GM21515 (cell line): Measurements from ENCODE around the gene ASTN2.
"Not testable (repeated sequence)": the region's sequence is repeated elsewhere in the genome, so short reads cannot be mapped to it uniquely, and the experiment has no call there.

Experiments used
- ATAC-seq: cut with Tn5 transposase; IDR thresholded peaks from one replicate; pipeline ENCODE4 v1.9.1; 2021; ENCODE audit not compliant: unreplicated experiment

The ASTN2 gene

DNA sequence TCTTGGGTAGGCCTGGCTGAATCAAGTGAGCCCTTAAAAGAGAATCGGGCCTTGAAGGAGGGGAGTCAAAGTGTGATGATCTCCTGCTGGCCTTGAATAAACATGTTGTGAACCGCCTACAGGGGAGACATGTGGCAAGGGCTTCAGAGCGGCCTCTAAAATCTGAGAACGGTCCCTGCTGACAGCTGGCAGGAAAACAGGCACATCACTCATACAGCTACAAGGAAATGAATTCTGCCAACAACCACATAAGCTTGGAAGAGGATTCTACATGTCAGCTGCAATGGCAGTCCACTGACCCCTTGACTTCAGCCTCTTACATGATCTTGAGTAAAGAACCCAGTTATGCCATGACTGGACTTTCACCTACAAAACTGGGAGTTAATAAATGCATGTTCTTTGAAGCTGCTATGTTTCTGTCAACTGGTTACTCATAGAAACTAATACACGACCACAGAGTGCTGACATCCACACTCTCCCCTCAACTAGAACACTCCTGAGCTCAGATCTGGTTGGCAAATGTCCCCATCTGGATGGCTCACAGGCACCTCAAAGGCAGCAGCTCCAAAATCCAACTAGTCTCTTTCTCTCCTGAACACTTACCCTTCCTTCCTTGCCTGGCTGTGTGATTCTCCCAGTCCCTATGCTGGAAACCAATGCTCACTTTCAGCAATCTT is 333.1 kb downstream of the ASTN2 start:
- no peak for ATAC-seq

DNA sequence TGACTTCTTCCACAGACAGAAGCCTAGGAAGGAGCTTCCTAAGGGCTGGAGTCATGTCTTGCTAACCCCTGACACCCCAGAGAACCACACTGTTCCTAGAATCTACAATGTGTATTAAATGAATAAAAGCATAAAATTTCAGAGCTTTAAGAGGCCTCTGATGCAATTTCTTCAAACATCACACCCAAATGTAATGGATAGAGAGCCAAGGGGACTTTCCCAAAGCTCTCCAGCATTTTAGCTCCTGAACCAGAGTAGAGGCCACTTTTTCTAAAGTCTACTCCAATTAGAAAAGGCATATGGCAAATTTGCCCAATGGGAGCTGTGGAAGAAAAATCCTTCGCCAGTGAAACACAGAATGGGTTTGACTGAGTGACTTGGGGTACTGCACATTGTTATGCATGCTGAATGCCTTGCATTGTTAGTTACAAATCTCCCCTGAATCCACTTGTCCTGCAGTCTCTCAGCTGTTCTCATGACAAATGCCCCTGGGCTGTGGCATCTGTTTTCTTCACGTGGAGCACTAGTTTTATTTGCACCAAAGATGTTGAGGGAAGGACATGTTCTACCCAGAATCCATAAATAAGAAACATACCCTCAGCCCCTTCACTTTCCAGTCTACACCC is 334.0 kb downstream of the ASTN2 start:
- no peak for ATAC-seq

GRCh38 chr9:117076571-117077290 is 338.1 kb downstream of the ASTN2 start:
- ATAC-seq: no peak

- ATAC-seq: no peak
Measured at GRCh38 chr9:117075636-117076035, 339.2 kb downstream of the ASTN2 start.

- no peak for ATAC-seq
Measured at GRCh38 chr9:117074784-117075520, 339.9 kb downstream of the ASTN2 start.

- no peak for ATAC-seq
Measured at GRCh38 chr9:117074342-117074662, 340.6 kb downstream of the ASTN2 start.

DNA sequence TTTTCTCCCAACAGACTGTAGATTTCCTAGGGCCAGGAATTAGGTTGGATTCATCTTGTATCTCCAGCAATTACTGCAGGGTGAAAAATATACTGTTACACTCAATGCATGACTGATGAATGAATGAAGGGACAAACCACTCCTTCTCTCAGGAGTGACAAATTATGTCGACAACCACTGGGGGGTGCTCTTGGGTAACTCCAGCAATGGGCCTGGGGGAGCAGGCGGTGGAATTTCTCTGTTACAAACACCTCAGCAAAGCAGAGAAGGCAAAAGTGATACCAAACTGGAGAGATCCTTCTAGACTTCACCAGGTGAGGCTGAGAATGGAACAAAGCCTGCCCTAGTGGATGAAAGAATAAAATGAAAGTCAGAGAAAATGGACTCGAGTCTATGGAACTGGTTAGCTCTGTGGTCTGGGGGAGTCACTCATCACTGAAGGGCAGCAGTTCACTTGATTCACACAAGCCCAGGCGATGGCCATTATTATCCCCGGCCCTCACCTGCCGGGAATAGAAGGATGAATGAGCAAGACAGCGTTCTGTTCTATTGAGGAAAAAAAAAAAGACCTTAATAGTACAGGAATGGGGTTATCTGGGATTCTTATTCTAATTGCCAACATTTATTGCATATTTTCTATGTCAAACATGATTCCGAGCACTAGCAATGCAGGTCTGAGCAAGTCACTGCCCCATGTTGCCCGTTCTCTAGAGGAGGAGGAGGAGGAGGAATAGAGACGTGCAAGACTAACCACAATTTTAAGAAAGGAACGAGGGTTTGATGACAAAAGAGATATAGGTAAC is 341.1 kb downstream of the ASTN2 start:
- ATAC-seq: no peak

GRCh38 chr9:117073071-117073470 is 341.8 kb downstream of the ASTN2 start:
- ATAC-seq: no peak

GRCh38 chr9:117072216-117072615 is 342.6 kb downstream of the ASTN2 start:
- no peak for ATAC-seq

GRCh38 chr9:117071673-117072207 is 343.1 kb downstream of the ASTN2 start:
- not testable (repeated sequence) for ATAC-seq

- ATAC-seq: no peak
Measured at GRCh38 chr9:117063721-117064471, 351.0 kb downstream of the ASTN2 start.

GRCh38 chr9:117060963-117061362 is 353.9 kb downstream of the ASTN2 start:
- ATAC-seq: no peak

- ATAC-seq: no peak
Measured at GRCh38 chr9:117050007-117050406, 364.9 kb downstream of the ASTN2 start.

DNA sequence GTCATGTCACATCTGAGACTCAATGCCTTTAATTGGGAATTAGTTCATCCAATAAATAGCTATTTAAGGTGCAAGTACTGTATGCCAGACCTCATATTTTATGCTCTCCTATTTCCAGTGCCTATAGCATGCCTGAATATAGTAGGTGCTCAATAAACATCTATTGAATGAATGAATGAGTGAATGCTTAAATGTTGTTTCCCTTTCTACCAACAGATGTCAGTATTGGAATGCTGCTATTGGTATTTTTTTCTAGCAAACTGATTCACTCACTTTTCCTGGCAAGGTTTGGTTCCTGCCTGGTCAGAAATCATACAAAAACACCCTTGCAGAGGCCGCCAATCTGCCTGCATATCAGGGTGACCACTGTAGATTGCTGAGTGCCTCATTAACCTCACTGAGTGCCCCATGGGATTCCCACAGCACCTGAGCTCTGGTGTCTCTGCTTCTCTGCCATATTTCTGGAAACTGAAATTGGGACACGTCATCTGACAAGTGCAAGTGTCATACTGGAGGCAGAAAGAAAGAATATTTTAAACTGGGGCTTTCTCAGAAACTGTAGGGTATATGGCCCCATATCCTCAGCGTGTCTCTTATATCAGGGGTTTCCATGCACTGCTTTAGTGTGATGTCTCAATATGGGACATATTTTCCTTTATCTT is 368.1 kb downstream of the ASTN2 start:
- ATAC-seq: peak; percentile 84

- ATAC-seq: no peak
Measured at GRCh38 chr9:117044241-117044640, 370.6 kb downstream of the ASTN2 start.

GRCh38 chr9:117043159-117043558 is 371.7 kb downstream of the ASTN2 start:
- no peak for ATAC-seq

- no peak for ATAC-seq
Measured at GRCh38 chr9:117035546-117035945, 379.3 kb downstream of the ASTN2 start.

DNA sequence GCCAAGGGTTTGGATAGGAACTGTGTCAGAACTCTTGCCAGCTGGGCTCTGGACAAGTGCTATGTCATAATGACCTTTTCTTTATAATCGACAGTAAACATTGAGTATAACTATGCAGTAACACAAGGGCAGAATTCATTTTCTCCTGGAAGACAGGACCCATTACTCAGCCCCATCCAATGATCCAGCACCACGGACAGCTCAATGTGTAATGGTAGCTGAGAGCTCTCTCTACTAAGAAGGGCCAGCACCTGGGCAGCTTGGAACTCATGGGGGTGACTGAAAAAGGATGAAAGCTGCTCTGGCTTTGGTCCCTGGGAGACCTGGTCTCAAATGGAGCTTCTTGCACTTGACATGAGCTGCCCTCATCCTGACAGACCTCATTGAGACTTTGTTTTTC is 380.0 kb downstream of the ASTN2 start:
- ATAC-seq: no peak

DNA sequence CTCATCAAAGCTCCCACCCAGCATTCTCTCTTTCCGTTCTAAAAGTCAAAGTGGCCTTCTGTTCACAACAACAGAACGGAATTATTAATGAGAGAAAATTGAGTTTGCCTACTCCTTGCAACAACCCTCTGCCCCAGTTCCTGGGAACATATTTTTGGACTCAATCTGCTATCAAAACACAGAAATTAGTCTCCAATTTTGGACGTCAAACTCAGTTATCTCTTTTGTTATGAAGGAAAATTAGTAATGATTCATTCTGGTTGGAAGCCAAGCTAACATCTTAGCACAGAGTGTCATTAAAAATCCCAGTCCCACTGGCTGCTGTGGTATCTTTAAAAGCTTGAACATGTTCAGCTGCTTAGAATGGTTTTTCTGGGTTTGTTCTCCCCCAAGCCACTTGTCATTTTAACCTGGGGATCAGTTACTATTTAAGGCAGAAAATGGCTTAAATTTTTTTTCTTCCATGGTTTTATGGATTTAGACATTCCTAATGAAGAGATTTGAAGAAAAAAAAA is 384.5 kb downstream of the ASTN2 start:
- no peak for ATAC-seq
